Measurements from ENCODE around the gene PLXDC1.

Gene PLXDC1

GRCh38 chr17:39155654-39156053 lies 4.2 kb upstream of the PLXDC1 start:
- Mint-ChIP-seq H3K27ac (no peak overlapping the region), H3K4me1 (peaks cover 25 to 37% of the 10 kb centered on the region in 2 donors), H3K36me3 (peaks cover 7 to 11% of the 10 kb centered on the region in 2 donors), H3K9me3 (peaks cover 0 to 3% of the 10 kb centered on the region in 2 donors), H3K4me3 (no peak overlapping the region), H3K27me3 (peaks cover 24 to 28% of the 10 kb centered on the region in 2 donors)
- ATAC-seq (replicated peaks) (no peak), DNase-seq (no peak)

DNA sequence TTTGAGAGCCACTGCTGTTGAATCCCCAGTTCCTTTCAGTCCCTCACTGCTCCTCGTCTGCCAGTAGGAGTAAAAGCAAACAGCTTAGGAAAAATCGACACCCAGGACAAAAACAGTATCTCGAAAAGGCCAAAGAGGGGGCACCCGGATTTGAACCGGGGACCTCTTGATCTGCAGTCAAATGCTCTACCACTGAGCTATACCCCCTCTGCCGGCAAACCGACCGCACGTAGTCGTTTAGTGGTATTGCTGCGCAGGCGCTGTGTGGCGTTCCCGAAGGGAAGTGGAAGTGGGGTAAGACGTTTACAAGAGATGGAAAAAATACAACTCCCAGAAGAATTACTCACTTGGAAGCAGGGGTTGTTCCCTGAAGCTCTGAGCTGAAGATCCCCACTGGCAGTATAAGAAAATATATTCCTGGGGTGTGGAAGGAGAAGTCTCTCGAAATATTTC lies 2.2 kb upstream of the PLXDC1 start:
- Mint-ChIP-seq H3K4me1 (peaks cover 31 to 40% of the 10 kb centered on the region in 2 donors), H3K27me3 (peaks cover 43 to 47% of the 10 kb centered on the region in 2 donors), H3K9me3 (peaks cover 0 to 3% of the 10 kb centered on the region in 2 donors), H3K36me3 (peaks cover 7 to 11% of the 10 kb centered on the region in 2 donors), H3K27ac (peak overlapping the region; percentile 99), H3K4me3 (peak overlapping the region; percentile 96 to 98)
- DNase-seq (peak; percentile 82), ATAC-seq (replicated peaks) (peak; percentile 70 to 74)

DNA sequence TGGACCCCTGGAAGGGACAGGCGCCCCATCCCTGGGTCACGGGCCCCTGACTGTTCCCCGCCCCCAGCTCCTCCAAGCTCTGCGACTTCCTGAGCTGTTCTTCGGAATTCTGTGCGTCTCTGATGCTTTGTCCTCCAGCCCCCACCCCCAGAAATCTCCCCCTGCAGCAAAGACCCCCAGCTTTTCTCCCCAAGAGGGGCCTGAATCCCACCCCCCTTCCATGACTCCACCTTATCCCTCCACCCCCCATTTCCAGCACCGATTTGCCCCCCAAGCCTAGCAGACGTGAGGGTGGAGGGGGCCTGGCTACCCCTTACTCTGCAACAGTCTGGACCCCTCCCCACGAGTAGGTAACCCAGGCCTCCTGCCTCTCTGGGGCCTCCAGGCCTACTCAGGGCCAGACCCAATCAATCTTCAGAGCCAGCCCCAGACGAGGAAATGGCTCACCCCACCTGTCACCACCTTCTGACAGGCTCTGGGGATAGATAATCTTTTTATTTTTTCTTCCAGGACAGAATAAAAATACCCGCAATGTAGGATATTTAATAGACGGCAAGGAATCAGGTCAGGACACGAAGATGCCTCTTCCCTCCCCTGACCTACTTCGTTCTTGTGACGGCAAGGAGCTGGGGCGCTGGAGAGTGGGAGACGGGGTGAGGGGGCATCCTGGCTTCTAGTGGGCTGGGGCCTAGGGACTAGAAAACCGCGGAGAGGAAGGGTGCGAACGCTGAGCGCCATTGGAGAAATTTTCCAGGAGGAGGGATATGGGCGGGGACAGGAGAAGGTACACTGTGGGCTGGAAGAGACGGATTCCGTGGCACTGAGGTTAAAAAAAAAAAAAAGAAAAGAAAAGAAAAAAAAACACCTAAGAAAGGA lies 744 bp upstream of the PLXDC1 start:
- Mint-ChIP-seq H3K9me3 (peaks cover 0 to 3% of the 10 kb centered on the region in 2 donors), H3K27me3 (peaks cover 52 to 56% of the 10 kb centered on the region in 2 donors), H3K36me3 (peaks cover 7 to 11% of the 10 kb centered on the region in 2 donors), H3K4me3 (peak overlapping the region; percentile 96 to 98), H3K27ac (peak overlapping the region; percentile 84), H3K4me1 (peaks cover 31 to 40% of the 10 kb centered on the region in 2 donors)
- ATAC-seq (replicated peaks) (no peak), DNase-seq (no peak)

DNA sequence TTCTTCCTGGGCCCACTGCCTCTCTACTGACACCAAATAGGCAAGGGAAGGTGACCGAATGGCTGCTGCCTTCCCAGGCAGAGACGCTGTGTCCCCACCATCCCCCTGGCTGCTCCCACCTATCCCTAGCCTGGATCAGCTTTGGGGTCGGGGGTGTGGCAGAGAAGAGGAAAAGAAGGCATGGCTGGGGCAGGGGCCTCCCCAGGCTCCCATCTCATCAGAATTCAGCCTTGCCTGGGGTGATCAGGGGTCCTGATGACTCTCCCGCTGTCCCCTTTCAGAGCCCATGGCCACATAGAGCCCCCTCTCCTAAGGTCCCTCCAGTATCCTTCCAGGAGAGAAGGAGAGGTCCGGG lies 665 bp downstream of the PLXDC1 start:
- Mint-ChIP-seq H3K4me3 (peak overlapping the region; percentile 19 to 46), H3K27me3 (peaks cover 53 to 58% of the 10 kb centered on the region in 2 donors), H3K27ac (no peak overlapping the region), H3K4me1 (peaks cover 31 to 40% of the 10 kb centered on the region in 2 donors), H3K9me3 (peaks cover 0 to 3% of the 10 kb centered on the region in 2 donors), H3K36me3 (peaks cover 7 to 11% of the 10 kb centered on the region in 2 donors)
- ATAC-seq (replicated peaks) (no peak), DNase-seq (no peak)

- H3K4me1 Mint-ChIP-seq: peaks cover 31 to 40% of the 10 kb centered on the region in 2 donors
- DNase-seq (no peak), ATAC-seq (replicated peaks) (no peak)
- H3K9me3 Mint-ChIP-seq: peaks cover 0 to 3% of the 10 kb centered on the region in 2 donors
- peaks cover 7 to 11% of the 10 kb centered on the region in 2 donors for H3K36me3 Mint-ChIP-seq
- peaks cover 58 to 63% of the 10 kb centered on the region in 2 donors for H3K27me3 Mint-ChIP-seq
- no peak overlapping the region for H3K27ac Mint-ChIP-seq
- H3K4me3 Mint-ChIP-seq: no peak overlapping the region
These were observed 1.3 kb downstream of the PLXDC1 start for GRCh38 chr17:39150104-39150634.

GRCh38 chr17:39147221-39148185 lies 3.9 kb downstream of the PLXDC1 start:
- DNase-seq (no peak), ATAC-seq (replicated peaks) (no peak)
- H3K9me3 Mint-ChIP-seq: no peaks in the 10 kb centered on the region
- no peaks in the 10 kb centered on the region for H3K36me3 Mint-ChIP-seq
- peaks cover 15 to 17% of the 10 kb centered on the region in 2 donors for H3K4me1 Mint-ChIP-seq
- H3K27me3 Mint-ChIP-seq: peaks cover 48 to 56% of the 10 kb centered on the region in 2 donors
- no peak overlapping the region for H3K27ac Mint-ChIP-seq
- no peak overlapping the region for H3K4me3 Mint-ChIP-seq

DNA sequence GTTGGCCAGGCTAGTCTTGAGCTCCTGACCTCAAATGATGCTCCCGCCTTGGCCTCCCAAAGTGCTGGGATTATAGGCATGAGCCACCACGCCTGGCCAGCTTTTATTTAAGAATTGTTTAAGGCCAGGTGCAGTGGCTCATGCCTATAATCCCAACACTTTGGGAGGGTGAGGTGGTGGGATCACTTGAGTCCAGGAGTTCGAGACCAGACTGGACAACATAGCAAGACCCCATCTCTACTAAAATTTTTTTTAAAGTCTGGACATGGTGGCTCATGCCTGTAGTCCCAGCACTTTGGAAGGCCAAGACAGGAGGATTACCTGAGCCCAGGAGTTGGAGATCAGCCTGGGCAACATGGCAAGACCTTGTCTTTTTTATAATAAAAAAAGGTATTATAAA lies 5.2 kb downstream of the PLXDC1 start:
- Mint-ChIP-seq H3K27me3 (peaks cover 39 to 47% of the 10 kb centered on the region in 2 donors), H3K27ac (no peak overlapping the region), H3K36me3 (no peaks in the 10 kb centered on the region), H3K9me3 (no peaks in the 10 kb centered on the region), H3K4me1 (peaks cover 7 to 9% of the 10 kb centered on the region in 2 donors), H3K4me3 (no peak overlapping the region)
- ATAC-seq (replicated peaks) (no peak), DNase-seq (no peak)

GRCh38 chr17:39145143-39145542 lies 6.3 kb downstream of the PLXDC1 start:
- Mint-ChIP-seq H3K27ac (no peak overlapping the region), H3K4me3 (no peak overlapping the region), H3K4me1 (peaks cover 0 to under 1% of the 10 kb centered on the region in 2 donors), H3K27me3 (peaks cover 30 to 36% of the 10 kb centered on the region in 2 donors), H3K9me3 (no peaks in the 10 kb centered on the region), H3K36me3 (no peaks in the 10 kb centered on the region)
- no peak for ATAC-seq (replicated peaks)
- DNase-seq: no peak

GRCh38 chr17:39144416-39144840 lies 7.0 kb downstream of the PLXDC1 start:
- no peak overlapping the region for H3K27ac Mint-ChIP-seq
- DNase-seq: no peak
- ATAC-seq (replicated peaks): no peak
- no peaks in the 10 kb centered on the region for H3K4me1 Mint-ChIP-seq
- no peaks in the 10 kb centered on the region for H3K9me3 Mint-ChIP-seq
- H3K4me3 Mint-ChIP-seq: no peak overlapping the region
- no peaks in the 10 kb centered on the region for H3K36me3 Mint-ChIP-seq
- H3K27me3 Mint-ChIP-seq: peaks cover 23 to 29% of the 10 kb centered on the region in 2 donors

GRCh38 chr17:39143552-39144093 lies 7.8 kb downstream of the PLXDC1 start:
- no peaks in the 10 kb centered on the region for H3K4me1 Mint-ChIP-seq

GRCh38 chr17:39141915-39142664 lies 9.3 kb downstream of the PLXDC1 start:
- DNase-seq: no peak
- Mint-ChIP-seq H3K27me3 (peaks cover 7 to 12% of the 10 kb centered on the region in 2 donors), H3K36me3 (no peaks in the 10 kb centered on the region), H3K4me3 (no peak overlapping the region), H3K9me3 (no peaks in the 10 kb centered on the region), H3K27ac (no peak overlapping the region), H3K4me1 (no peaks in the 10 kb centered on the region)
- ATAC-seq (replicated peaks): no peak

More at GRCh38 chr17:39143552-39144093, 7.8 kb downstream of the PLXDC1 start:
- H3K4me3 Mint-ChIP-seq: no peak overlapping the region
- no peak overlapping the region for H3K27ac Mint-ChIP-seq
- no peak for ATAC-seq (replicated peaks)
- no peaks in the 10 kb centered on the region for H3K36me3 Mint-ChIP-seq
- no peak for DNase-seq
- H3K9me3 Mint-ChIP-seq: no peaks in the 10 kb centered on the region
- peaks cover 16 to 22% of the 10 kb centered on the region in 2 donors for H3K27me3 Mint-ChIP-seq

DNA sequence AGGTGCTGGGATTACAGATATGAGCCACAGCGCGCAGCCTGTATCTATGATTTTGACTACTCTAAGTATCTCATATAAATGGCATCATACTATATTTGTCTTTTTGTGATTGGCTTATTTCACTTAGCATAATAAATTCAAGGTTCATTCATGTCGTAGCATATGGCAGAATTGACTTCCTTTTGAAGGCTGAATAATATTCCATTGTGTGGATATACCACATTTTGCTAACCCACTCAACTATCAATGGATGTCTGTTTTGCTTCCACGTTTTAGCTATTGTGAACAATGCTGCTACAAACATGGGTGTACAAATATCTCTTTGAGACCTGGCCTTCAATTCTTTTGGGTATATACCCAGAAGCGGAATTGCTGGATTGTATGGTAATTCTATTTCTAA lies 10.1 kb downstream of the PLXDC1 start:
- Mint-ChIP-seq H3K36me3 (no peaks in the 10 kb centered on the region), H3K27me3 (peaks cover 6 to 11% of the 10 kb centered on the region in 2 donors), H3K4me1 (no peaks in the 10 kb centered on the region), H3K9me3 (no peaks in the 10 kb centered on the region), H3K27ac (no peak overlapping the region), H3K4me3 (no peak overlapping the region)
- DNase-seq (no peak), ATAC-seq (replicated peaks) (no peak)

DNA sequence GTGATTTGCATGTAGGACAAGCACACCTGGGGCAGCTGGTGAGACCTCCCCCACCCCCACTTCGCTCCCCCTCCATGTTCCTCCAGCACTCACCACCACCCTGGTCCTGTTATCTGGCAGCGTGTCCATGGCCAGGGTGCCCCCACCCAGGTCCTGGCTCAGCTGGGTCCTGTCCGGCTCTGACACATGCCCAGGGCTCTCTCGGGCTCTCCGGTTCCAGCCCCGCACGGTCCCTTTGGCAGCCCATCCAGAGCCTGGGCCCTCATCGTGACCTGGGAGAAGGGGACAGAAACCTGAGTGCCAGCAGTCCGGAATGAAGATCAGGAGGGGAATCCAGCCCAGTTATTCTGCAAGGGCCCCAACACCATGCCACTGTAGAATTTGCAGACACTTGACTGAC lies 11.9 kb downstream of the PLXDC1 start:
- no peaks in the 10 kb centered on the region for H3K4me1 Mint-ChIP-seq
- DNase-seq (no peak), ATAC-seq (replicated peaks) (no peak)
- H3K4me3 Mint-ChIP-seq: no peak overlapping the region
- H3K27ac Mint-ChIP-seq: peak overlapping the region; percentile 32
- no peaks in the 10 kb centered on the region for H3K9me3 Mint-ChIP-seq
- no peaks in the 10 kb centered on the region for H3K36me3 Mint-ChIP-seq
- peaks cover 0 to 6% of the 10 kb centered on the region in 2 donors for H3K27me3 Mint-ChIP-seq
